Mesothelial cell of epicardium (in vitro differentiated cells): ENCODE results near the gene GRM7. TPM values are rescaled to one million over a fixed set of nuclear protein-coding genes. Genes with fewer than 3 reads are reported as not detected.

Experiments used
- DNase-seq, 2 experiments: peaks; one replicate each; pipeline ENCODE4 v3.0.0; 2021; ENCODE audit warnings: low spot score in 2 of 2; ENCODE audit not compliant: unreplicated experiment in 2 of 2
- H3K27ac Mint-ChIP-seq: 2 replicates; pipeline ENCODE4 v1.8.0; 2021; ENCODE audit warnings: mixed read lengths
- H3K27me3 Mint-ChIP-seq: 2 replicates; pipeline ENCODE4 v1.8.0; 2021; ENCODE audit warnings: low read depth, mixed read lengths
- H3K36me3 Mint-ChIP-seq: 2 replicates; pipeline ENCODE4 v1.8.0; 2021; ENCODE audit warnings: mixed read lengths
- H3K4me1 Mint-ChIP-seq: 2 replicates; pipeline ENCODE4 v1.8.0; 2021; ENCODE audit warnings: mixed read lengths
- H3K4me3 Mint-ChIP-seq: 2 replicates; pipeline ENCODE4 v1.8.0; 2021; ENCODE audit warnings: mild to moderate bottlenecking, moderate library complexity, mixed read lengths
- H3K9me3 Mint-ChIP-seq: 2 replicates; pipeline ENCODE4 v1.8.0; 2021; ENCODE audit warnings: mixed read lengths
- total RNA-seq: library from RNA; stranded (reverse); gene quantifications from 3 replicates; pipeline ENCODE4 v1.2.1, GENCODE V29; 2021
- TF ChIP-seq, protein P1 (sequence below): fragments of 200-600 bp; sonication (generic); IDR thresholded peaks from one replicate; pipeline ENCODE4 v1.5.0; 2021; ENCODE audit warnings: antibody characterized with exemption; ENCODE audit not compliant: unreplicated experiment

The GRM7 gene
- total RNA-seq, 1 donor from 2014 or later, result 0.69 TPM

GRCh38 chr3:7410782-7411181 lies 549.9 kb downstream of the GRM7 start:
- H3K27ac Mint-ChIP-seq, result no peak overlapping the region
- DNase-seq, result no peak
- no peak overlapping the region for H3K4me3 Mint-ChIP-seq
- H3K9me3 Mint-ChIP-seq, result no peaks in the 10 kb centered on the region
- H3K4me1 Mint-ChIP-seq, result no peaks in the 10 kb centered on the region
- H3K36me3 Mint-ChIP-seq, result no peaks in the 10 kb centered on the region
- TF ChIP-seq, protein P1, sequence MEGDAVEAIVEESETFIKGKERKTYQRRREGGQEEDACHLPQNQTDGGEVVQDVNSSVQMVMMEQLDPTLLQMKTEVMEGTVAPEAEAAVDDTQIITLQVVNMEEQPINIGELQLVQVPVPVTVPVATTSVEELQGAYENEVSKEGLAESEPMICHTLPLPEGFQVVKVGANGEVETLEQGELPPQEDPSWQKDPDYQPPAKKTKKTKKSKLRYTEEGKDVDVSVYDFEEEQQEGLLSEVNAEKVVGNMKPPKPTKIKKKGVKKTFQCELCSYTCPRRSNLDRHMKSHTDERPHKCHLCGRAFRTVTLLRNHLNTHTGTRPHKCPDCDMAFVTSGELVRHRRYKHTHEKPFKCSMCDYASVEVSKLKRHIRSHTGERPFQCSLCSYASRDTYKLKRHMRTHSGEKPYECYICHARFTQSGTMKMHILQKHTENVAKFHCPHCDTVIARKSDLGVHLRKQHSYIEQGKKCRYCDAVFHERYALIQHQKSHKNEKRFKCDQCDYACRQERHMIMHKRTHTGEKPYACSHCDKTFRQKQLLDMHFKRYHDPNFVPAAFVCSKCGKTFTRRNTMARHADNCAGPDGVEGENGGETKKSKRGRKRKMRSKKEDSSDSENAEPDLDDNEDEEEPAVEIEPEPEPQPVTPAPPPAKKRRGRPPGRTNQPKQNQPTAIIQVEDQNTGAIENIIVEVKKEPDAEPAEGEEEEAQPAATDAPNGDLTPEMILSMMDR, result no peak
- no peaks in the 10 kb centered on the region for H3K27me3 Mint-ChIP-seq

GRCh38 chr3:7421065-7421464 lies 560.1 kb downstream of the GRM7 start:
- TF ChIP-seq, protein P1, result no peak
- Mint-ChIP-seq H3K36me3 (no peaks in the 10 kb centered on the region), H3K27ac (no peak overlapping the region), H3K4me1 (no peaks in the 10 kb centered on the region), H3K9me3 (no peaks in the 10 kb centered on the region), H3K4me3 (no peak overlapping the region), H3K27me3 (no peaks in the 10 kb centered on the region)
- DNase-seq, result no peak

GRCh38 chr3:7423036-7423435 lies 562.1 kb downstream of the GRM7 start:
- H3K27ac Mint-ChIP-seq, result no peak overlapping the region
- H3K4me1 Mint-ChIP-seq, result no peaks in the 10 kb centered on the region
- H3K27me3 Mint-ChIP-seq, result peaks cover under 1% of the 10 kb centered on the region
- DNase-seq, result no peak
- H3K36me3 Mint-ChIP-seq, result no peaks in the 10 kb centered on the region
- H3K9me3 Mint-ChIP-seq, result no peaks in the 10 kb centered on the region
- TF ChIP-seq, protein P1, result no peak
- no peak overlapping the region for H3K4me3 Mint-ChIP-seq

GRCh38 chr3:7423995-7424394 lies 563.1 kb downstream of the GRM7 start:
- peaks cover 1% of the 10 kb centered on the region for H3K27me3 Mint-ChIP-seq
- H3K36me3 Mint-ChIP-seq, result no peaks in the 10 kb centered on the region
- no peaks in the 10 kb centered on the region for H3K9me3 Mint-ChIP-seq
- no peak overlapping the region for H3K27ac Mint-ChIP-seq
- no peaks in the 10 kb centered on the region for H3K4me1 Mint-ChIP-seq
- H3K4me3 Mint-ChIP-seq, result no peak overlapping the region
- TF ChIP-seq, protein P1, result no peak
- no peak for DNase-seq

- Mint-ChIP-seq H3K27ac (no peak overlapping the region), H3K36me3 (no peaks in the 10 kb centered on the region), H3K4me3 (no peak overlapping the region), H3K9me3 (peaks cover 7% of the 10 kb centered on the region), H3K27me3 (peaks cover 1% of the 10 kb centered on the region), H3K4me1 (no peaks in the 10 kb centered on the region)
- no peak for DNase-seq
- TF ChIP-seq, protein P1, result no peak
These were observed 567.3 kb downstream of the GRM7 start for GRCh38 chr3:7428206-7428718.

DNA sequence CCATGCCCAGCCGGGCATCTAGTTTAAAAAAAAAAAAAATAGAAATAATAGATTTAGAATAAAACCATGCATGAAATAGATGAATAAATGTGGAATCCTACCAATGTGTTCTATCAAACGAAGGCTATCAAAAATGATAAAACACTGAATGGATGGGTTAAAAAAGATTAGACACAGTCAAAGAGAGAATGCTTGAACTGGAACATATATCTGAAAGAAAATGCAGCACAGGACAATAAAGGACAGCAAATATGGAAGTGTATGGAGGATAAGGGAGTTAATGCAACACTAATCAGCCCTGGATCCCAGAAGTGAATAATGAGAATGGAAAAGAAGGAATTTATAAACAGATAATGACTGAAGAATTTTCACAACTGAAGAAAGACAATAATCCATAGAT lies 571.7 kb downstream of the GRM7 start:
- Mint-ChIP-seq H3K4me1 (no peaks in the 10 kb centered on the region), H3K27me3 (peaks cover 1% of the 10 kb centered on the region), H3K9me3 (peaks cover 12% of the 10 kb centered on the region), H3K27ac (no peak overlapping the region), H3K4me3 (no peak overlapping the region), H3K36me3 (no peaks in the 10 kb centered on the region)
- no peak for DNase-seq
- TF ChIP-seq, protein P1, result no peak
